ENCODE results near the gene ETV4. TPM values are rescaled to one million over a fixed set of nuclear protein-coding genes. Genes with fewer than 3 reads are reported as not detected.
A peak's percentile ranks its signal among the peaks of the same experiment; 100 is the strongest.

The ETV4 gene
- total and polyA plus RNA-seq, 2 of the 13 experiments (the other 11 are each of a cell fraction or from before 2014, with no cell fraction given): 128 to 330 TPM

- TF ChIP-seq HINFP (CRISPR knock-in tag; IDR thresholded peaks at IDR 0.05; ENCODE audit: low read depth) (no peak), SNAPC2 (CRISPR knock-in tag; IDR thresholded peaks at IDR 0.05) (peak; percentile 78; the same call in 1 of the 2 replicates), CEBPZ (IDR thresholded peaks at IDR 0.05; ENCODE audit: low read length) (no peak), ZNF350 (CRISPR knock-in tag; IDR thresholded peaks at IDR 0.05; ENCODE audit: borderline replicate concordance, low read depth) (no peak), ATF1 (CRISPR knock-in tag; IDR thresholded peaks at IDR 0.05) (peak; percentile 78), SNAPC4 (CRISPR knock-in tag; IDR thresholded peaks at IDR 0.05) (no peak), ZFX (CRISPR knock-in tag; IDR thresholded peaks at IDR 0.05; ENCODE audit: low read depth) (peak; percentile 71), ZNF703 (CRISPR knock-in tag; IDR thresholded peaks at IDR 0.05; ENCODE audit: borderline replicate concordance) (no peak), NCOR1 (IDR thresholded peaks at IDR 0.05; ENCODE audit: borderline replicate concordance, low read length) (peak; percentile 94; the same call in 1 of the 2 replicates), ZNF580 (CRISPR knock-in tag; IDR thresholded peaks at IDR 0.05; ENCODE audit: borderline replicate concordance, low read depth) (peak; percentile 44; the same call in 1 of the 2 replicates)
- TF ChIP-seq, protein P1, sequence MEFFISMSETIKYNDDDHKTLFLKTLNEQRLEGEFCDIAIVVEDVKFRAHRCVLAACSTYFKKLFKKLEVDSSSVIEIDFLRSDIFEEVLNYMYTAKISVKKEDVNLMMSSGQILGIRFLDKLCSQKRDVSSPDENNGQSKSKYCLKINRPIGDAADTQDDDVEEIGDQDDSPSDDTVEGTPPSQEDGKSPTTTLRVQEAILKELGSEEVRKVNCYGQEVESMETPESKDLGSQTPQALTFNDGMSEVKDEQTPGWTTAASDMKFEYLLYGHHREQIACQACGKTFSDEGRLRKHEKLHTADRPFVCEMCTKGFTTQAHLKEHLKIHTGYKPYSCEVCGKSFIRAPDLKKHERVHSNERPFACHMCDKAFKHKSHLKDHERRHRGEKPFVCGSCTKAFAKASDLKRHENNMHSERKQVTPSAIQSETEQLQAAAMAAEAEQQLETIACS (CRISPR knock-in tag; IDR thresholded peaks at IDR 0.05): no peak
- TF ChIP-seq, protein P2, sequence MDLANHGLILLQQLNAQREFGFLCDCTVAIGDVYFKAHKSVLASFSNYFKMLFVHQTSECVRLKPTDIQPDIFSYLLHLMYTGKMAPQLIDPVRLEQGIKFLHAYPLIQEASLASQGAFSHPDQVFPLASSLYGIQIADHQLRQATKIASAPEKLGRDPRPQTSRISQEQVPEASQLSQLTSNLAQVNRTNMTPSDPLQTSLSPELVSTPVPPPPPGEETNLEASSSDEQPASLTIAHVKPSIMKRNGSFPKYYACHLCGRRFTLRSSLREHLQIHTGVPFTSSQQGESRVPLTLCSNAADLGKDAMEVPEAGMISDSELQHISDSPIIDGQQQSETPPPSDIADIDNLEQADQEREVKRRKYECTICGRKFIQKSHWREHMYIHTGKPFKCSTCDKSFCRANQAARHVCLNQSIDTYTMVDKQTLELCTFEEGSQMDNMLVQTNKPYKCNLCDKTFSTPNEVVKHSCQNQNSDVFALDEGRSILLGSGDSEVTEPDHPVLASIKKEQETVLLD (CRISPR knock-in tag; IDR thresholded peaks at IDR 0.05; ENCODE audit: low read depth): no peak
- TF ChIP-seq, protein P3, sequence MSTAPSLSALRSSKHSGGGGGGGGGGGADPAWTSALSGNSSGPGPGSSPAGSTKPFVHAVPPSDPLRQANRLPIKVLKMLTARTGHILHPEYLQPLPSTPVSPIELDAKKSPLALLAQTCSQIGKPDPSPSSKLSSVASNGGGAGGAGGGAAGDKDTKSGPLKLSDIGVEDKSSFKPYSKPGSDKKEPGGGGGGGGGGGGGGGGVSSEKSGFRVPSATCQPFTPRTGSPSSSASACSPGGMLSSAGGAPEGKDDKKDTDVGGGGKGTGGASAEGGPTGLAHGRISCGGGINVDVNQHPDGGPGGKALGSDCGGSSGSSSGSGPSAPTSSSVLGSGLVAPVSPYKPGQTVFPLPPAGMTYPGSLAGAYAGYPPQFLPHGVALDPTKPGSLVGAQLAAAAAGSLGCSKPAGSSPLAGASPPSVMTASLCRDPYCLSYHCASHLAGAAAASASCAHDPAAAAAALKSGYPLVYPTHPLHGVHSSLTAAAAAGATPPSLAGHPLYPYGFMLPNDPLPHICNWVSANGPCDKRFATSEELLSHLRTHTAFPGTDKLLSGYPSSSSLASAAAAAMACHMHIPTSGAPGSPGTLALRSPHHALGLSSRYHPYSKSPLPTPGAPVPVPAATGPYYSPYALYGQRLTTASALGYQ (CRISPR knock-in tag; IDR thresholded peaks at IDR 0.05): 0 out of 2 replicates have a peak, but pooled peaks have one; percentile 64
Measured at GRCh38 chr17:43584666-43585102, 38.5 kb upstream of the ETV4 start (continued).
